KMS-11 (cell line): ENCODE measurements around the gene DDX19B.

Source experiments
- H2AFZ ChIP-seq: fragments of 200-600 bp; sonication (generic); 2 replicates; pipeline ENCODE4 v1.6.1; 2016; ENCODE audit warnings: antibody characterized with exemption, mixed run types, low read depth
- H3K27ac ChIP-seq: fragments of 200-600 bp; sonication (generic); 2 replicates; pipeline ENCODE4 v1.6.1; 2016; ENCODE audit warnings: mild to moderate bottlenecking, mixed run types
- H3K27me3 ChIP-seq: fragments of 200-600 bp; sonication (generic); 2 replicates; pipeline ENCODE4 v1.6.1; 2017; ENCODE audit warnings: mild to moderate bottlenecking, low read depth, mixed run types, moderate library complexity; ENCODE audit not compliant: insufficient read depth
- H3K36me3 ChIP-seq: fragments of 200-600 bp; sonication (generic); 2 replicates; pipeline ENCODE4 v1.6.1; 2017; ENCODE audit warnings: mild to moderate bottlenecking, mixed run types; ENCODE audit not compliant: insufficient read depth
- H3K4me1 ChIP-seq: fragments of 200-600 bp; sonication (generic); 2 replicates; pipeline ENCODE4 v1.6.1; 2016; ENCODE audit warnings: mild to moderate bottlenecking, low read depth, mixed run types; ENCODE audit not compliant: poor library complexity, severe bottlenecking
- H3K4me2 ChIP-seq: fragments of 200-600 bp; sonication (generic); 2 replicates; pipeline ENCODE4 v1.7.0; 2016; ENCODE audit warnings: mild to moderate bottlenecking, mixed run types
- H3K4me3 ChIP-seq: fragments of 200-600 bp; sonication (generic); IDR thresholded peaks from 2 replicates; pipeline ENCODE4 v1.6.1; 2017; ENCODE audit warnings: low read depth, low read length, mixed read lengths; ENCODE audit not compliant: insufficient read depth
- H3K79me2 ChIP-seq: fragments of 200-600 bp; sonication (generic); 2 replicates; pipeline ENCODE4 v1.6.1; 2016; ENCODE audit warnings: low read depth, mixed run types; ENCODE audit not compliant: insufficient read depth
- H3K9ac ChIP-seq: fragments of 200-600 bp; sonication (generic); 2 replicates; pipeline ENCODE4 v1.6.1; 2016; ENCODE audit warnings: mild to moderate bottlenecking, mixed run types
- H4K20me1 ChIP-seq: fragments of 200-600 bp; sonication (generic); 2 replicates; pipeline ENCODE4 v1.6.1; 2016; ENCODE audit warnings: mild to moderate bottlenecking, mixed run types; ENCODE audit not compliant: insufficient read depth
- CTCF ChIP-seq: fragments of 200-600 bp; sonication (generic); conservative IDR thresholded peaks from 2 replicates; pipeline ENCODE4 v1.6.1; 2017; ENCODE audit warnings: low read depth, mild to moderate bottlenecking, antibody characterized with exemption, low read length, moderate library complexity, mixed read lengths

Gene DDX19B

GRCh38 chr16:70252355-70252988 lies 46.5 kb upstream of the DDX19B start:
- H2AFZ ChIP-seq: no peak overlapping the region
- H3K4me1 ChIP-seq: peaks cover 55% of the 10 kb centered on the region
- H3K4me3 ChIP-seq: no peak overlapping the region
- no peak for TF ChIP-seq CTCF
- H3K27ac ChIP-seq: no peak overlapping the region
- H3K36me3 ChIP-seq: no peaks in the 10 kb centered on the region; the same call in 1 of the 2 replicates
- no peak overlapping the region for H3K4me2 ChIP-seq
- H3K27me3 ChIP-seq: no peaks in the 10 kb centered on the region
- H3K79me2 ChIP-seq: peaks cover 36% of the 10 kb centered on the region
- H3K9ac ChIP-seq: no peak overlapping the region
- peaks cover 16% of the 10 kb centered on the region for H4K20me1 ChIP-seq

GRCh38 chr16:70253291-70254106 lies 45.5 kb upstream of the DDX19B start:
- H2AFZ ChIP-seq: no peak overlapping the region
- H3K4me2 ChIP-seq: no peak overlapping the region
- H3K9ac ChIP-seq: no peak overlapping the region
- no peaks in the 10 kb centered on the region; the same call in 1 of the 2 replicates for H3K36me3 ChIP-seq
- TF ChIP-seq CTCF: peak; percentile 70
- H3K27ac ChIP-seq: no peak overlapping the region
- peaks cover 11% of the 10 kb centered on the region for H4K20me1 ChIP-seq
- H3K4me1 ChIP-seq: peaks cover 65% of the 10 kb centered on the region
- no peak overlapping the region for H3K4me3 ChIP-seq
- peaks cover 26% of the 10 kb centered on the region for H3K79me2 ChIP-seq
- no peaks in the 10 kb centered on the region for H3K27me3 ChIP-seq

- peak; percentile 17; the same call in 1 of the 2 replicates for TF ChIP-seq CTCF
- Histone ChIP-seq H3K9ac (no peak overlapping the region), H3K4me1 (peaks cover 67% of the 10 kb centered on the region), H3K4me2 (no peak overlapping the region; the same call in 1 of the 2 replicates), H3K79me2 (peaks cover 18% of the 10 kb centered on the region), H2AFZ (no peak overlapping the region), H3K27ac (no peak overlapping the region; the same call in 1 of the 2 replicates), H4K20me1 (peaks cover 5% of the 10 kb centered on the region), H3K4me3 (no peak overlapping the region), H3K27me3 (no peaks in the 10 kb centered on the region), H3K36me3 (no peaks in the 10 kb centered on the region; the same call in 1 of the 2 replicates)
Measured at GRCh38 chr16:70254180-70254964, 44.6 kb upstream of the DDX19B start.

DNA sequence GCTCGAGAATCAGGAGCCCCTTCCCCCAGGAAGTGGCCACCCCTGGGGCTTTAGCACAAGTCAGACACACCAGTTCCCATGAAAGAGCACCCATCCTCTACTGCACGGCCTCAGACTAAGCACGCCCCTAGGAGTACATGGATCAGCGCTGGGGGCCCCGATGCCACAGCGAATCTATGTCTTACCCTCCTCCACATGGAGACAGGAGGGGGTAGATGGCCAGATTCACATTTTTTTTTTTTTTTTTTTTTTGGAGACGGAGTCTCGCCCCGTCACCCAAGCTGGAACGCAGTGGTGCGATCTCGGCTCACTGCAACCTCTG lies 44.1 kb upstream of the DDX19B start:
- H3K79me2 ChIP-seq: peaks cover 13% of the 10 kb centered on the region
- H3K4me3 ChIP-seq: no peak overlapping the region
- H3K9ac ChIP-seq: no peak overlapping the region
- H3K4me2 ChIP-seq: peak overlapping the region; percentile 18; the same call in 1 of the 2 replicates
- H4K20me1 ChIP-seq: no peaks in the 10 kb centered on the region; the same call in 1 of the 2 replicates
- TF ChIP-seq CTCF: no peak
- H3K27me3 ChIP-seq: no peaks in the 10 kb centered on the region
- no peaks in the 10 kb centered on the region; the same call in 1 of the 2 replicates for H3K36me3 ChIP-seq
- H3K4me1 ChIP-seq: peaks cover 62% of the 10 kb centered on the region
- peak overlapping the region; percentile 59; the same call in 1 of the 2 replicates for H3K27ac ChIP-seq
- no peak overlapping the region for H2AFZ ChIP-seq
